ENCODE results near the gene CDIP1. TPM values are rescaled to one million over a fixed set of nuclear protein-coding genes. Genes with fewer than 3 reads are reported as not detected.

The CDIP1 gene
- total RNA-seq, 3 donors from 2014 or later (not counting 1 experiment from before 2014, with no cell fraction given) = 35.2 to 49.2 (median 37.9) TPM

GRCh38 chr16:4537376-4538343 lies 913 bp downstream of the CDIP1 start:
- H3K36me3 Mint-ChIP-seq = no peaks in the 10 kb centered on the region
- Histone ChIP-seq H3K27me3 (ENCODE audit: control insufficient read depth, insufficient read depth, low read length) (no peaks in the 10 kb centered on the region), H3K36me3 (ENCODE audit: control insufficient read depth, insufficient read depth, low read length) (peaks cover under 1% of the 10 kb centered on the region), H3K4me3 (ENCODE audit: low read length) (peak overlapping the region; percentile 60), H3K4me1 (ENCODE audit: control insufficient read depth, insufficient read depth, low read length) (peaks cover 47% of the 10 kb centered on the region), H3K9me3 (ENCODE audit: control insufficient read depth, insufficient read depth, low read length) (peaks cover 9% of the 10 kb centered on the region), H3K27ac (ENCODE audit: low read length) (peak overlapping the region; percentile 27)
- peak overlapping the region; percentile 81 for H3K4me3 Mint-ChIP-seq
- ATAC-seq (peak; percentile 47 to 61 (median 47)), DNase-seq (no peak)
- WGBS (ENCODE audit: insufficient coverage) = 17% methylated on average over 75 of the region's 75 CpGs
- peak overlapping the region; percentile 84 to 88 for H3K27ac Mint-ChIP-seq
- H3K9me3 Mint-ChIP-seq = peaks cover 0 to 2% of the 10 kb centered on the region in 2 donors
- H3K4me1 Mint-ChIP-seq = peaks cover 36 to 45% of the 10 kb centered on the region in 2 donors
- intact Hi-C loops (cut with micrococcal nuclease) = loop anchor here (5.0 kb wide), 2 partner anchors 60 to 110 kb away; partner anchors contain the start of genes DNAJA3 and HMOX2
- no peaks in the 10 kb centered on the region for H3K27me3 Mint-ChIP-seq (ENCODE audit: low read depth in 2 of 2)
- TF ChIP-seq, protein P1, sequence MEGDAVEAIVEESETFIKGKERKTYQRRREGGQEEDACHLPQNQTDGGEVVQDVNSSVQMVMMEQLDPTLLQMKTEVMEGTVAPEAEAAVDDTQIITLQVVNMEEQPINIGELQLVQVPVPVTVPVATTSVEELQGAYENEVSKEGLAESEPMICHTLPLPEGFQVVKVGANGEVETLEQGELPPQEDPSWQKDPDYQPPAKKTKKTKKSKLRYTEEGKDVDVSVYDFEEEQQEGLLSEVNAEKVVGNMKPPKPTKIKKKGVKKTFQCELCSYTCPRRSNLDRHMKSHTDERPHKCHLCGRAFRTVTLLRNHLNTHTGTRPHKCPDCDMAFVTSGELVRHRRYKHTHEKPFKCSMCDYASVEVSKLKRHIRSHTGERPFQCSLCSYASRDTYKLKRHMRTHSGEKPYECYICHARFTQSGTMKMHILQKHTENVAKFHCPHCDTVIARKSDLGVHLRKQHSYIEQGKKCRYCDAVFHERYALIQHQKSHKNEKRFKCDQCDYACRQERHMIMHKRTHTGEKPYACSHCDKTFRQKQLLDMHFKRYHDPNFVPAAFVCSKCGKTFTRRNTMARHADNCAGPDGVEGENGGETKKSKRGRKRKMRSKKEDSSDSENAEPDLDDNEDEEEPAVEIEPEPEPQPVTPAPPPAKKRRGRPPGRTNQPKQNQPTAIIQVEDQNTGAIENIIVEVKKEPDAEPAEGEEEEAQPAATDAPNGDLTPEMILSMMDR (IDR thresholded peaks at IDR 0.05) = no peak

- WGBS (ENCODE audit: insufficient coverage) = 92% methylated on average over 15 of the region's 15 CpGs
- H3K27ac ChIP-seq (ENCODE audit: low read length) = peak overlapping the region; percentile 57
- peaks cover 36 to 51% of the 10 kb centered on the region in 2 donors for H3K4me1 Mint-ChIP-seq
- H3K27me3 Mint-ChIP-seq (ENCODE audit: low read depth in 2 of 2) = no peaks in the 10 kb centered on the region
- no peak for ATAC-seq
- TF ChIP-seq, protein P1 (IDR thresholded peaks at IDR 0.05) = no peak
- no peaks in the 10 kb centered on the region for H3K36me3 Mint-ChIP-seq
- peak overlapping the region; percentile 81 for H3K4me3 Mint-ChIP-seq
- peaks cover 8% of the 10 kb centered on the region for H3K36me3 ChIP-seq (ENCODE audit: control insufficient read depth, insufficient read depth, low read length)
- H3K4me1 ChIP-seq (ENCODE audit: control insufficient read depth, insufficient read depth, low read length) = peaks cover 47% of the 10 kb centered on the region
- H3K27me3 ChIP-seq (ENCODE audit: control insufficient read depth, insufficient read depth, low read length) = no peaks in the 10 kb centered on the region
- no peak overlapping the region for H3K4me3 ChIP-seq (ENCODE audit: low read length)
- peaks cover 0 to 2% of the 10 kb centered on the region in 2 donors for H3K9me3 Mint-ChIP-seq
- peak overlapping the region; percentile 84 to 88 for H3K27ac Mint-ChIP-seq
- peaks cover 9% of the 10 kb centered on the region for H3K9me3 ChIP-seq (ENCODE audit: control insufficient read depth, insufficient read depth, low read length)
- no peak for DNase-seq
- intact Hi-C loops (cut with micrococcal nuclease) = loop anchor here (5.0 kb wide), 2 partner anchors 59 to 109 kb away; partner anchors contain the start of genes DNAJA3 and HMOX2
These were observed 2.0 kb downstream of the CDIP1 start for GRCh38 chr16:4536391-4537106.

DNA sequence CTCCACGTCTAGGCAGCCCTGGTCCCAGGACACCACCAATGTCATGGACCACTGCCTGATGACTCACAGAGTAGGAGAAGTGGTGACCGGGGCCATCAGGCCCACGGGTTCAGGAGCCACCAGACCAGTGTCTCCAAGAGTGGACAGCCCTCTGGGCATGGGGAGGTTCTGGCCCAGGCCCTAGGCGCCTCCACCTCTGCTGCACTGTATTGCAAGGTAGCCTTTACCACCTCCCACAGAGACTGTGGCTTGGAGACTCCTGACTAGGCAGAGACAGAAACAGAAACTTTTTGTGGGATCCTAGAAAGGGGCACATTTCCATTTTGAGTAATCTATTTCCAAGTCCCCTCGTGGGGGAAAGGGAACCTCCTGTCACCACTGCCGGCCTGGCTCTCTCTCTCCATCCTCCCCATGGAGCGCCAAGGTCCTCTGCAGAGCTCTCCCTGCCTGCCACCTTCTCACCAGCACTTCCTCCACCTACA lies 2.9 kb downstream of the CDIP1 start:
- no peaks in the 10 kb centered on the region for H3K27me3 ChIP-seq (ENCODE audit: control insufficient read depth, insufficient read depth, low read length)
- peak overlapping the region; percentile 57 for H3K27ac ChIP-seq (ENCODE audit: low read length)
- peak overlapping the region; percentile 84 to 88 for H3K27ac Mint-ChIP-seq
- TF ChIP-seq, protein P1 (IDR thresholded peaks at IDR 0.05) = no peak
- peaks cover 9% of the 10 kb centered on the region for H3K9me3 ChIP-seq (ENCODE audit: control insufficient read depth, insufficient read depth, low read length)
- intact Hi-C loops (cut with micrococcal nuclease) = loop anchor here (5.0 kb wide), 2 partner anchors 58 to 108 kb away; partner anchors contain the start of genes DNAJA3 and HMOX2
- H3K4me1 ChIP-seq (ENCODE audit: control insufficient read depth, insufficient read depth, low read length) = peaks cover 47% of the 10 kb centered on the region
- no peak overlapping the region for H3K4me3 ChIP-seq (ENCODE audit: low read length)
- H3K36me3 ChIP-seq (ENCODE audit: control insufficient read depth, insufficient read depth, low read length) = peaks cover 8% of the 10 kb centered on the region
- H3K27me3 Mint-ChIP-seq (ENCODE audit: low read depth in 2 of 2) = no peaks in the 10 kb centered on the region
- no peaks in the 10 kb centered on the region for H3K36me3 Mint-ChIP-seq
- H3K4me1 Mint-ChIP-seq = peaks cover 36 to 51% of the 10 kb centered on the region in 2 donors
- H3K9me3 Mint-ChIP-seq = peaks cover 0 to 2% of the 10 kb centered on the region in 2 donors
- H3K4me3 Mint-ChIP-seq = peak overlapping the region; percentile 68
- 49% methylated on average over 7 of the region's 7 CpGs for WGBS (ENCODE audit: insufficient coverage)
- ATAC-seq (no peak), DNase-seq (no peak)
